HG03565 (cell line): ENCODE results near the gene SUGCT.
"Not testable (repeated sequence)": the region's sequence is repeated elsewhere in the genome, so short reads cannot be mapped to it uniquely, and the experiment has no call there.

Experiments used
- ATAC-seq: cut with Tn5 transposase; IDR thresholded peaks from one replicate; pipeline ENCODE4 v1.9.1; 2021; ENCODE audit warnings: mild to moderate bottlenecking, moderate library complexity; ENCODE audit not compliant: unreplicated experiment

Gene SUGCT

GRCh38 chr7:40604601-40605438, 470.0 kb downstream of the SUGCT start:
- peak; percentile 71 for ATAC-seq

- no peak for ATAC-seq
Measured at GRCh38 chr7:40608321-40609075, 473.7 kb downstream of the SUGCT start.

DNA sequence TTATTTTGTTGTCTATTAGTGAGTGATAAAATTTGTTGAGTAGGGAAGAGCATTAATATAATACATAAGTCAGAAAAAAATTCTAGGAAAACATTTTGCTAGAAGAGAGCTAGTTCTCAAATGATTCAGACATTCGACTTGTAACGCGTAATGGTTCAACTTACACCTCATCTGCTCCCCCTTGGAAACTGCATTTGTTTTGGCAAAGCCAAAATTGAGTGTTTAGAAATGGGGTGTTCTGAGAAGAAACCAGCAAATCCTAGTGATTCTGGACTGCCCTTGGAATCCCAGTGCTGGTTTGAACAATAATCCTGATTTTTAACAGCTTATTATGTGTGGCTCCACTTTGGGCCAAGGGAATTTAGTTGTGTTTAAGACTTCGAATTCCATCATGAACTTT, 475.7 kb downstream of the SUGCT start:
- ATAC-seq: no peak

DNA sequence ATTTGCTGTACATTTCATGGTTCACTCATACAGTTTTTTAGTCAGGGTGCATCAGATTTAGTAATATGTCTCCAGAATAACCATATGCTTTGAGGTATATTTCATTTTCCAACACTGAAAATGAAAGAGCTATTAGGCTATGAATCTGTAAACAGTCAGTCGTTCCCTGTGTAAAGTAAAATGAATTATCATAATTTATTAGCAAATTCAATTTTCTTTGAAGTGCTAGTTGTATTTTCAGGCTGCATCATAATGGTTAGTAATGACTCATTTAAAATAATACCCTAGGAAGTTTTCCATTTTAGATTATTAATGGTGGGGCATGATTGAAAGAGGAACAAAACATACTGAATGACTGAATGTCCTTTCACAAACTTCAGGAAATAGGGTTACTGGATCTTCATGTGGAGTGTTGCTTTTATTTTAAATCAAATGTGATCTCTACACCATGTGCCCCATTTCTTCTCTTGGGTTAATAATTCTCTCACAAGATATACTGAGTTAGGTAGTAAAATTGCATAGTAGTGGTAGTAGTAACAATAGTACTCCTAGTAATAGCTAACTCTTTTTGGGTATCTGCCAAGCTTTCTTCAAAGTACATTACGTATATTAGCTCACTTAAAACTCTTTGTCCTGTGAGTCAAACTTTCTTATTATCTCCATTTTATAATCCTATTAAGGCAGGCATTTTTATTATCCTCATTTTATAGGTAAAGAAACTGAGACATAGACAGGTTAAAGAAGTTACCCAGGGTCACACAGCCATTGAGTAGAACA, 476.5 kb downstream of the SUGCT start:
- no peak for ATAC-seq

DNA sequence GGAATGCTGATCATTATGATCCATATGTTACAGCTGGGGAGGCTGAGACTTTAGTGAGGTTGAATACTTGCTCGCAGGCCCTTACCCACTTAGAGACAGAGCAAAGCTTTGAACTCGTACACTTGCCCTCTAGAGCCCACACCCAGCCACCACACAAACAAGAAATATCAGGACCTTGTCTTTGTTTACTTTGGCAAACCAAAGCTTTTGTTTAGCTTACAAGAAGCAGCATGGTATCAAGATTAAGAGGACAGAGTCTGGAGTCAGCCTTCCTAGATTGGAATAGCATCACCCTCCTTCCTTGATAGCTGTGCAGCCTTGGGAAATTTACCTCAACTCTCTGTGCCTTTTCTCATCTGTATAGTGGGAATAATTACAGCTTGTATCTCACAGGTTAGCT, 477.5 kb downstream of the SUGCT start:
- no peak for ATAC-seq

GRCh38 chr7:40619647-40620046, 484.8 kb downstream of the SUGCT start:
- ATAC-seq: no peak

DNA sequence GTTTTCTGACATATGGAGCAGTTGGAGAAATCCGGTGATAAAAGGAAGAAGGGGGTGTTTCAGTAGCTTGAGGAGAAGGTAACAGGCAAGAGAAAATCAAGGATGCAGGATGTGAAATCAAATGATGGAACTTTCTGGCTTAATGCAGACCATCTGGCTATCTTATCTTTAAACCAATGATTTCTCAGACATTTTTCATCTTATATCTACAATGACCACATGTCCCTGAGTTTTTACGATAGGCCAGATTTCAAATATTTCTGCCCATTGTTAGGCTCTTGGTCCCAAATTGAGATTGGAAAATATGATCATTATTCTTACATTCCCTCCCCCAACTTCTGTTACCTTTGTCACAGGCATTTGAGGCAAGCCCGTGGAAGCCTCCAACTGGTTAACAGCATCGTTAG, 486.8 kb downstream of the SUGCT start:
- ATAC-seq: no peak

DNA sequence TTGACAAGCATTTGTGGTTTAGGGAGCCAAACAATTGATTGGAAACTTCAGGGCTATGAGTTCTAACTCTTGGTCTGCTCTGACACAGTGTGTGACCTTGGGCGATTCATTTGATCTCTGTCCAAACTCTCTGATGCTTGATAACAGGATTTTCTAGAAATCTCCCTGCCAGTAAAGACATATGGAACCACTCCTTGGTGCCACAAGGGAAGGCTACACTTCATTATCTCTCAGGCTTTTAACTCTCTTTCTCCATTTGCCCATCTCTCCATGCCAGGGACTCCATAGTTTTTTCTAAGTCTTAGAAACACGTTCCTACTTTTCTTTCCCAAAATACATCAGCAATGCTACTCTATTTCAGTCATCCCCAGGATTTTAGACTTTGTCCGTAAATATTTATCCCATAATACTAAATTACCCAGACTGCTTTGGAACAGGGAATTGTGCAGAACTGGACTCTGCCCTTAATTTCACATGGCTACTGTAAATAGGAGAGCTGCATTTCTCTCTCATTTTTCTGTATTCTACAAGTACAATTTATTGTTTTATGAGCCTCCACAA, 488.2 kb downstream of the SUGCT start:
- ATAC-seq: no peak

DNA sequence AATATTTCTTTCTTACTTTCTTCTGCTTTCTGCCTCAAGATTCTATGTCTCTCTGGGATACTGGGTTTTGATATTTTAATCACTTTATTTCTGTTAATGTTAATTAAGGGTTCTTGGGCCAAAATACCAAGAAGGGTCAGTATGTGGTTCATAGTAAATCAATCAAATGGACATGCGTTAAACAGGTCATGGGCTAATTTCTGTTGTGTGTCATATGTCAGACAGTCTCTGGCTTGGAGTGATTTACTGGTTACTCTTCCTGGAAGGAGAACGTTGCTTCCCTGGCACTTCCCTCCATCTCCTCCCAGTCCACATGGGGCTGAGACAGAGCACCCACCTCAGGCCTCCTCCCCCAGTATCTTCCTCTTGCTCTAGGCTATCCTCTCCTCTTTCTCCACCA, 489.1 kb downstream of the SUGCT start:
- no peak for ATAC-seq

GRCh38 chr7:40627361-40627760, 492.6 kb downstream of the SUGCT start:
- not testable (repeated sequence) for ATAC-seq

DNA sequence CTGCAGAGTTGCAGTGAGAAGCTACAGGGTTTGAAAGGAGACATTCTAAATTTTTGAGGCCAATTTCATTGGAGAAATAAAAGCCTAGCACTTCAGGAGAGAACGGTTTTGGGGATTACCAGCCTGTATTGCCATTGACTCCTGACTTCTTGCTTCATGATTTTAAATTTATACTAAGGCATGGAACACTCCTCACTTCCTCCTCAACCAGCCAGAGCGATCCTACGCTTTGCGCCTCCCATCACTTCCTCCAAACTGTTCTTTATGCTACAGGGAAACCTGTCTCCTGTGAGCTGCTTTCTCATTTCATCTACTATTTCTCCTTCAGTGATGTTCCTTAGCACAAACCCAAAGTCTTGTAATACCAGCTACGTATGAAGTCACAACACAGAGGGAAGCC, 495.1 kb downstream of the SUGCT start:
- no peak for ATAC-seq

- ATAC-seq: no peak
Measured at GRCh38 chr7:40634118-40634517, 499.3 kb downstream of the SUGCT start.

DNA sequence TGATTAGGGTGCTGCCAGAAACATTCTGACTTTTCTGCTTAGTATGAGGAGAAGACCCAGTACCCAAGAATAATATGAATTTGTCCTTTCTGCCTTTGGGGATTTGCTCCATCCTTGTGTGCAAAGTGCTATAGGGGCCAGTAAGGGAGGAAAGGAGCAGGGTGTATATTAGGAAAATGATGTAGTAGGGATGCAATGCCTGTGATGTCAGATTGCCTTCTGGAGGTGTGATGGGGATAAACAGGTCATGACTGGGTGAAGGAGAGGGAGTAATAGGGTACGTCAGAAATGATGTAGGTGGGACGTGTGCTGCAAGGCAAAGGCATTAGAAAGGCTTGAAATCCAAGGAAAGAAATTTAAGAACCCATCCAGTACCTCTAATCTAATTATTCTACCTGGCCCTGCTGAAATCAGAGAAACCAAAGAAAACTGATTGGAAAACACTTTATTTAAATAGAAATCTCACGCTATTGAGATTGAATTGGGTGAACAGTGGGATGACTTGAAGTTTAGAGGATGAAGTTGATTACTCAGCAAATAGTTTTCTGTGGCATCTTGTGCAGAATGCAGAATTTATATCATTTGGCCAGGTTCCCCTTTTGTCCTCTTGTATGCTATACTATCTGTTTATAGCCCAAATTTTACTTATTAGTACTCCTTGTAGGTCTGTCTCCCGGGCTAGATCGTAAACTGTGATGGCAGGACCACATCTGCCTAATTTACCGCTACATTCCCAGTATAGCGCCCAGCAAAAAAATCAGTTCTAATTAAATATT, 503.9 kb downstream of the SUGCT start:
- ATAC-seq: no peak

- no peak for ATAC-seq
Measured at GRCh38 chr7:40640566-40640965, 505.8 kb downstream of the SUGCT start.

GRCh38 chr7:40641701-40642100, 506.9 kb downstream of the SUGCT start:
- no peak for ATAC-seq

- no peak for ATAC-seq
Measured at GRCh38 chr7:40643664-40644063, 508.9 kb downstream of the SUGCT start.

DNA sequence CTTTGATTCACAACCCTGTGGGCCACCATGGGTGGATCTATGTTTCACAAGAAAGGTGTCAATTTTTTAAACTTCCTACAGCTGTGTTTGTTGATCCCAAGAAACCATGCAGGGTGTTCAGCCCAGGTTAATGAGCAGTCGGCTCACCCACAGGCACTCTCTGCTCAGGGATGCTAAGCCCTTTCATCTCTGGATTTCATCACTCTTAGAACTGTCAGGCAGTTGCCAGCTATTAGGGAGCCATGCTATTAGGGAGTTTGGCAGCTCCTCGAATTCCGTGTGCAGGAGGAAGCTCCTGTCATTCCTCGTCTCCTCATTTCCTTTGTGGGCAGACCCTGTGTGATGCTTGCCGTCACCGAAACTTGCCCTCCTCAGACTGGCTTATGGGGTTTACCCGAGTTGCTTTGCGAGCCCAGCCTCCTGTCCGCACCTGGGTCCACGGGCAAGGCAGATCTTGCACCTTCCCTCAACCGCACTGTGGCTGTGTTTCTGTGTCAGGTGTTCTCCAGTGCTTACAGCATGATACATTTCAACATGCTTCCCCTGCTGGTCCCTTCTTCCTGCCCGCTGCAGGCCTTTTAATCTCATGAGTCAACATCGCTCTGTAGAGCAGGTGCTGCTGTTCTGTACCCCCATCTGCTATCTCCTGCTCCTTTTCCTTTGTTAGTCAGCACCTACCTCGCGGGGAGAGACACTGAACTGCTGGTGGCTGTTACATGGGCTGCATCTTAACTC, 509.8 kb downstream of the SUGCT start:
- ATAC-seq: no peak

GRCh38 chr7:40645197-40645596, 510.4 kb downstream of the SUGCT start:
- no peak for ATAC-seq

DNA sequence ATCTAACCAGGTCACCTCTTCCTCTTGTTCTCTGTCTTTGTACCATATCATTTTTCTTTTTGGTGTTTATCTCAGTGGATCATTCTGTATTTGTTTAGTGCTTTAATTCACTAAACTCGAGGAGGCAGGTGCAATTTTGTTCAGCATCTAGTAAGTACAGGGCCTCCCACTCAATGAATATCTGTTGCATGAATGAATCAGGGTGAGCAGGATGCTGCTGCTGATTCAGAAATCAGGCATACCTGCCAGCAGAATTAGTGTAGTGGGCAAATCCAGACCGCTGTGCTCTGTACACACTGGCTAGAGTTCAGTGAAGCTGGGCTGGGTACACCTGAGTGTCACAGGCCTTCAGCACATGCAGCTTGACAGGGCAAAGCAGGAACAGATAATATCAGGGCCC, 511.9 kb downstream of the SUGCT start:
- ATAC-seq: no peak

GRCh38 chr7:40647719-40648118, 512.9 kb downstream of the SUGCT start:
- ATAC-seq: no peak
